Measurements from ENCODE around the gene TLR2. TPM values are rescaled to one million over a fixed set of nuclear protein-coding genes. Genes with fewer than 3 reads are reported as not detected.

TLR2 gene
- total and polyA plus RNA-seq, 2 donors (not counting 3 experiments of a cell fraction or from before 2014, with no cell fraction given) = 0.29 to 1.4 TPM

DNA sequence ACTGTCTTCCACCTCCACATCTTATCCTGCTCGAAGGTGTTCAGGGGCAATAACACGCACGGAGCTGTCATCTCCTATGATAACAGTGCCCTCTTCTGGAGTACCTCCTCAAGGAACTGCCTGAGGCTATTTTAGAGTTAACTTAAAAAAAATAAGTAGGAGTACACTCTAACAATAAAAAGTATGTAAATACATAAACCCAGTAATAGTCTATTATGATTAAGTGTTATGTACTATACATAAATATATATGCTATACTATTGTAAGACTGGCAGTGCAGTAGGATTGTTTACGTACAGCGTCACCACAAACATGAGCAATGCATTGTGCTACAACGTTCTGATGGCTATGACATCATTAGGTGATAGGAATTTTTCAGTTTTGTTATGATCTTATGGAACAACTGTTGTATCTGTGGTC, 34.5 kb upstream of the TLR2 start:
- Histone ChIP-seq H3K27me3 (ENCODE audit: control insufficient read depth in 2 of 2, insufficient read depth in 2 of 2, low read length in 2 of 2) (peaks cover 0 to 2% of the 10 kb centered on the region in 2 experiments), H3K9me1 (replicated peaks; ENCODE audit: control insufficient read depth, extremely low read depth, insufficient read depth, low read length) (no peaks in the 10 kb centered on the region), H3K27ac (ENCODE audit: insufficient read depth, low read depth, low read length) (no peak overlapping the region), H4K20me1 (replicated peaks; ENCODE audit: control insufficient read depth, extremely low read depth, insufficient read depth, low read length) (no peaks in the 10 kb centered on the region), H3K79me2 (ENCODE audit: control insufficient read depth, insufficient read depth, low read length) (no peaks in the 10 kb centered on the region), H3K4me3 (replicated peaks in 1 of 3; ENCODE audit: insufficient read depth in 1 of 3, low read depth in 1 of 3, low read length in 3 of 3) (no peak overlapping the region), H3K9me3 (replicated peaks; ENCODE audit: control insufficient read depth, insufficient read depth, low read length) (no peaks in the 10 kb centered on the region), H3K4me2 (ENCODE audit: insufficient read depth, low read length) (no peak overlapping the region), H3K36me3 (ENCODE audit: control insufficient read depth in 2 of 2, extremely low read depth in 1 of 2, insufficient read depth in 2 of 2, low read length in 2 of 2) (no peaks in the 10 kb centered on the region), H3K9ac (replicated peaks; ENCODE audit: extremely low read depth, insufficient read depth, low read length) (no peak overlapping the region), H2AFZ (ENCODE audit: low read depth, low read length) (no peak overlapping the region), H3K4me1 (ENCODE audit: control insufficient read depth, extremely low read depth, insufficient read depth, low read length) (peaks cover 5% of the 10 kb centered on the region)
- BruUV-seq (replicated peaks) = no TSS peak
- intact Hi-C loops (cut with micrococcal nuclease) = loop anchor here (1.0 kb wide), 1 partner anchor 101 kb away; no protein-coding TSS in a partner anchor
- POLR2A ChIA-PET = no interaction called here
- FAIRE-seq = peak; percentile 62
- TF ChIP-seq, protein P1, sequence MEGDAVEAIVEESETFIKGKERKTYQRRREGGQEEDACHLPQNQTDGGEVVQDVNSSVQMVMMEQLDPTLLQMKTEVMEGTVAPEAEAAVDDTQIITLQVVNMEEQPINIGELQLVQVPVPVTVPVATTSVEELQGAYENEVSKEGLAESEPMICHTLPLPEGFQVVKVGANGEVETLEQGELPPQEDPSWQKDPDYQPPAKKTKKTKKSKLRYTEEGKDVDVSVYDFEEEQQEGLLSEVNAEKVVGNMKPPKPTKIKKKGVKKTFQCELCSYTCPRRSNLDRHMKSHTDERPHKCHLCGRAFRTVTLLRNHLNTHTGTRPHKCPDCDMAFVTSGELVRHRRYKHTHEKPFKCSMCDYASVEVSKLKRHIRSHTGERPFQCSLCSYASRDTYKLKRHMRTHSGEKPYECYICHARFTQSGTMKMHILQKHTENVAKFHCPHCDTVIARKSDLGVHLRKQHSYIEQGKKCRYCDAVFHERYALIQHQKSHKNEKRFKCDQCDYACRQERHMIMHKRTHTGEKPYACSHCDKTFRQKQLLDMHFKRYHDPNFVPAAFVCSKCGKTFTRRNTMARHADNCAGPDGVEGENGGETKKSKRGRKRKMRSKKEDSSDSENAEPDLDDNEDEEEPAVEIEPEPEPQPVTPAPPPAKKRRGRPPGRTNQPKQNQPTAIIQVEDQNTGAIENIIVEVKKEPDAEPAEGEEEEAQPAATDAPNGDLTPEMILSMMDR (IDR thresholded peaks at IDR 0.05; ENCODE audit: extremely low read depth in 1 of 2, insufficient read depth in 1 of 2, low read depth in 1 of 2, low read length in 2 of 2) = peak in 1 of 2 donors; percentile 10
- no peak for TF ChIP-seq POLR2AphosphoS5 (IDR thresholded peaks at IDR 0.05; ENCODE audit: insufficient read depth, low read depth, low read length)
- CTCF ChIA-PET = interaction anchor here (0.9 to 4.0 kb wide), 10 partner anchors 10 to 566 kb away, joined by 3 to 21 read pairs (median 5); no protein-coding TSS in a partner anchor
- dilution Hi-C loops (cut with MboI; ENCODE audit: extremely low pct_ligation_motif_present, low sequenced_read_pairs) = no loop called here
- DNase-seq (ENCODE audit: low read depth, low spot score) = peak; percentile 21

DNA sequence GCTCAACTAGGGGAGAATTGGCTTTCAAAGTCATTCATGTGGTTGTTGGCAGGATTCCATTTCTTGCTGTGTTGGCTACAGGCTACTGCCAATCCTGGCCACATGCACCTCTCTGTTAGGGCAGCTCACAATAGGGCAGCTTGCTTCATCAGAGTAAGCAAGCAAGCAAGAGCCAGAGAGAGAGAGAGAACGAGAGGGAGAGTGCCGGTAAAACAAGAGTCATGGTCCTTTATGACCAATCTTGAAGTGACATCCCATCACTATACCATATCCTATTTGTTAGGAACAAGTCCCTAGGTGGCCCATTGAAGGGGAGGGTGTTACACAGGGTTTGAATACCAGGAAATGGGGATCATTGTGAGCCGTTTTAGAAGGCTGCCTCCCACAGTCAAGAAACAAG, 33.0 kb upstream of the TLR2 start:
- no peak for DNase-seq (ENCODE audit: low read depth, low spot score)
- H3K4me2 ChIP-seq (ENCODE audit: insufficient read depth, low read length) = no peak overlapping the region
- TF ChIP-seq EZH2 (IDR thresholded peaks at IDR 0.05; ENCODE audit: borderline replicate concordance, low read depth, low read length, severe bottlenecking) = no peak
- dilution Hi-C loops (cut with MboI; ENCODE audit: extremely low pct_ligation_motif_present, low sequenced_read_pairs) (no loop called here), intact Hi-C loops (cut with micrococcal nuclease) (no loop called here)
- no peaks in the 10 kb centered on the region for H4K20me1 ChIP-seq (replicated peaks; ENCODE audit: control insufficient read depth, extremely low read depth, insufficient read depth, low read length)
- no peak overlapping the region for H3K4me3 ChIP-seq (replicated peaks in 1 of 3; ENCODE audit: insufficient read depth in 1 of 3, low read depth in 1 of 3, low read length in 3 of 3)
- no TSS peak for BruUV-seq (replicated peaks)
- no peak overlapping the region for H3K9ac ChIP-seq (replicated peaks; ENCODE audit: extremely low read depth, insufficient read depth, low read length)
- H3K4me1 ChIP-seq (ENCODE audit: control insufficient read depth, extremely low read depth, insufficient read depth, low read length) = peaks cover 5% of the 10 kb centered on the region
- H3K27ac ChIP-seq (ENCODE audit: insufficient read depth, low read depth, low read length) = no peak overlapping the region
- H3K9me1 ChIP-seq (replicated peaks; ENCODE audit: control insufficient read depth, extremely low read depth, insufficient read depth, low read length) = no peaks in the 10 kb centered on the region
- H2AFZ ChIP-seq (ENCODE audit: low read depth, low read length) = peak overlapping the region; percentile 58
- H3K27me3 ChIP-seq (ENCODE audit: control insufficient read depth in 2 of 2, insufficient read depth in 2 of 2, low read length in 2 of 2) = peaks cover 0 to 2% of the 10 kb centered on the region in 2 experiments
- no peak for FAIRE-seq
- CTCF ChIA-PET = interaction anchor here (1.0 to 4.0 kb wide), 5 partner anchors 8 to 508 kb away, joined by 3 to 21 read pairs (median 4); no protein-coding TSS in a partner anchor
- no peaks in the 10 kb centered on the region for H3K79me2 ChIP-seq (ENCODE audit: control insufficient read depth, insufficient read depth, low read length)
- H3K36me3 ChIP-seq (ENCODE audit: control insufficient read depth in 2 of 2, extremely low read depth in 1 of 2, insufficient read depth in 2 of 2, low read length in 2 of 2) = no peaks in the 10 kb centered on the region
- POLR2A ChIA-PET = no interaction called here
- no peaks in the 10 kb centered on the region for H3K9me3 ChIP-seq (replicated peaks; ENCODE audit: control insufficient read depth, insufficient read depth, low read length)
